Measurements from ENCODE around the gene PTPRA.
A peak's percentile ranks its signal among the peaks of the same experiment; 100 is the strongest.

The PTPRA gene

DNA sequence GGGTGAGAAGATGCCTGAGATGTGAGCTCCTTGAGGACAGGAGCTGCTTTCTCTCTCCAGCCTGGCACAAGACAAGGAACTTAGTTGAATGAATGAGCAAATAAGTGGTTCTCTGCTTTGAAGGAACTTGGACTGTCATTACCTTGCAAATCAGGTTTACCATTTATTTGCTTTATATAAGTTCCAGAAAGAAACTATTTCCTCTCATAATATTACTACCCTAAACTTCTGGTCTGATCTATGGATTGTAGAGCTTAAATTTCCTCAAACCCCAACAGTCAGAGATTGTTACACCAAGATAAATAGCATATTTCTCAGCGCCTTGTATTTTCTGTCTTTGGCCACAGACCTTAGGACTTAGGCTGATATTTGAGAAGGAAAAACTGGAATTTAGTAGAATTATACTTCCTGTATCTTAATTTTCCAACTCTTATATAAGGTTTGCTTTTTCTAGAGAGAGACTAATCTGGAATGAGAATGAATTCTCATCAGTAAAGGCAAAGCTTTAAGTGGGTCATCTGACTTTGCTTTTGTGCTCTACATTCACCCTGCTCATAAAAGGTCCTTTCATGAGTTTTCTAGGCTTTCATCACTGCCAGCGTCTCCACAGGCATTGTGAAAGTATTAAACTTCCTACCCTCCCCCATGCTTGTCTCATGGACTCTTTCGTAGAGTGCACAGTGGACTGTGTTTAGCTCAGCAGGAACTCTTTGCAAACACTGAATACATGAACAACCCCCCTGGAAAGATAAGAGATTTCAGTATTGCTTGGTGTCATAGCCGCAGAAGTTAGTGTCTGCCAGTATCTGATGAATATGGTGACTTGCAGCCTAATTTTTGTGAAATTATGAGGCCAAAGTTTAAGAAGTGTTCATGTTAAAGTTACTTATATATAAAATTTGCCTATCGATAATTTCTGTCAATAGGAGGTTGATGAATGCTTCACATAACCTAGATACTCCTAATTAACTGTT lies 74.0 kb downstream of the PTPRA start:
- DNase-seq, result peak; percentile 32

DNA sequence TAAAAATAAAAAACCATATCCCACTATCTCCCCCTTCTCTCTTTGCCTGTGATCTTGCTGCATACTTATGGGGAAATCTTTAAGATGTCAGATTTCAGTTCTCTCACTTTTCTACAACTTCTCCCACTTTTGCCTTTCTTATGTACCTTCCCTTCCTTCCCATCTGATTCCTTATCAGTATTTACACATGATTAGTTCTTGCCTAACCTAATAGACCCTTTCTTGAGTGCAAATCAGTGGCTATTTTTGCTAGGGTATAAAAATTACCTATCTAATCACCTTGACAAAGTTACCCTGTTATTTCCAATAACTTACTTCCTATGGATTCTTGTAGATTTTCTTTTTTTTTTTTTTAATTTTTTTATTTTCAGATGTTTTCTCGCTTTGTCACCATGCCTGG lies 75.7 kb downstream of the PTPRA start:
- DNase-seq, result no peak

DNA sequence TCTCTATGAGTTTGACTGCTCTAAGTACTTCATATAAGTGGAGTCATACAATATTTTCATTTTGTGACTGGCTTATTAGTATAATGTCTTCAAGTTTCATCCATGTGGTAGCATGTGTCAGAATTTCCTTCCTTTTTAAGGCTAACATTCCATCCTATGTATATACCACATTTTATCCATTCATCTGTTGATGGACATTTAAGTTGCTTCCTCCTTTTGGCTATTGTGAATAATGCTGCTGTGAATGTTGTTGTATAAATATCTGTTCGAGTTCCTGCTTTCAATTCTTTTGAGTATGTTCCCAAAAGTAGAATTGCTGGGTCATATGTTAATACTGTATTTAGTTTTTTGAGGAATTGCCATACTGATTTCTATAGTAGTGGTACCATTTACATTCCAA lies 79.5 kb downstream of the PTPRA start:
- no peak for DNase-seq

DNA sequence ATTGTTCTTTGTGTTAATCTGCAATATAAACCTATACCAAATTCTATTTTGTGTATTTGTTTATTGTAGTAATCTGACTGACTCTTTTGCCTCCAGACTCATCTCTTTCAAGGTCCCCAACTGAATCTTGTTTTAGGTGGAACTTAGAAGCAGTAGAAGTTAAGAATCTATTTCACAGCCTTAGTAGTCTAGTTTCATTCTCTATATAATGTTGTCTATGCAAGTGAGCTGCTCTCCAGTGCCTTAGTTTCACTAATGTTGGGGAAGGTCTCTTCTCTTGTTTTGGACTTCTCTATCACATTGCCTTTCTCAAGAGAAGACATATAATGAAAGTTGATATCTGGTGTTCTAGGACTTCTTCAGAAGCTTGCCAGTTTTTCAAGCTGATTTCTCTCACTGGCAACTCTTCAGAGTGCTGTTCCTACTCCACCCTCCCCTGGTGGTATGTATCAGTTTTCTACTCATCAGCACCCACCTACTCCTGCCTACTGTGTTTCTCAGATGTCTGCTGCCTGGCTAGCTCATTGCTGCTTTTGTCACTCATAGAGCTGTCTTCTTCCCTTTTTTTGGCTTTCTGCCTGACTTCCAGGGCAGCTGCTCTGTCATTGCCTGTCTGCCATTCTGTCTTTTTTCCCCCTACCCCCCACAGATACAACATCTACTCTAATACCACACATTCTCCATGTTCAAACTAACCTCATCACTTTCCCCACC lies 82.1 kb downstream of the PTPRA start:
- DNase-seq, result no peak

DNA sequence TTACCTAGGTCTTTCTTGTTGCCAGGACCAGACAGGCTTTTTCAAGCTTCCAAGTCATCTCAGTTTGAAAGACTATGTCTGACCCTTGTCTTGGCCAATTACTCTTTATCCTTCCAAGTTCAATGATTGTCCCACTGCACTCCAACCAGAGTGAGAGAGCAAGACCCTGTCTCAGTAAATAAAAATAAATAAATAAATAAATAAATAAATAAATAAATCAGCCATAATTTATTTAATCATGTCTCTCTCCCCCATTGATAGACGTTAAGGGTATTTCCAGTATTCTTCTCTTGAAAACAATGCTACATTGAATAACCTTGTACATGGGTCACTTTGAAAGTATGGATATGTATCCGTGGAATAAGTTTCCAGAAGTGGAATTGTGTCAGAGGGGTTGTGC lies 83.2 kb downstream of the PTPRA start:
- no peak for DNase-seq

DNA sequence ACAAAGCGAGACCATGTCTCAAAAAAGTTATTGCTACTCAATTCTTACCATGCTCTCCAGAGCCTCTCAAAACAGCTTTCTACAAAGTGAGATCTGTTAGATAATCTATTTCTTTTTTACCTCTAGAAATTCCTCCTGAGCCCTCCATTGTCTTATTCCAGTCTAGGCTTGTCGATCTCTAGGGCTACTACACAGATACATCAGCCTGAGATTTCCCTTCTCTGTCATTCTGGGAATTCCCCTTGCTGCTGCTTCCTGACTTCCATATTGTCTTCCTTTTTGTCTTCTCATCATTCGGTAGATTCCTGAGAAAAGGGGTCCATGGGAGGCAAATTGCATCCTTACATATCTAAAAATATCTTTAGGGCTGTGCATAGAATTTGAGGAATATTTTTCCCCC lies 94.6 kb downstream of the PTPRA start:
- no peak for DNase-seq

DNA sequence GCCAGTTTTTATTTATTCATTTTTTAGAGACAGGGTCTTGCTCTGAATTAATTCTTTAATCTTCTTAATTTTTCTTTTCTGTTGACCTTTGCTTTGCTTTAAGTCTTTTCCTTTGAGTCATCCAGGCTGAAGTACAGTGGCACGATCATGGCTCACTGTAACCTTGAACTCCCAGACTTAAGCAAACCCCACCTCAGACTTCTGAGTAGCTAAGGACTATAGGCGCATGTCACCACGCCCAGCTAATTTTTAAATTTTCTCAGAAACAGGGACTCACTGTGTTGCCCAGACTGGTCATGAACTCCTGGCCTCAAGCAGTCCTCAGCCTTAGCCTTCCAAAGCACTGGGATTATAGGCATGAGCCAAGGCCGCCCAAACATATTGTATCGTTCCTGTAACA lies 98.8 kb downstream of the PTPRA start:
- no peak for DNase-seq

DNA sequence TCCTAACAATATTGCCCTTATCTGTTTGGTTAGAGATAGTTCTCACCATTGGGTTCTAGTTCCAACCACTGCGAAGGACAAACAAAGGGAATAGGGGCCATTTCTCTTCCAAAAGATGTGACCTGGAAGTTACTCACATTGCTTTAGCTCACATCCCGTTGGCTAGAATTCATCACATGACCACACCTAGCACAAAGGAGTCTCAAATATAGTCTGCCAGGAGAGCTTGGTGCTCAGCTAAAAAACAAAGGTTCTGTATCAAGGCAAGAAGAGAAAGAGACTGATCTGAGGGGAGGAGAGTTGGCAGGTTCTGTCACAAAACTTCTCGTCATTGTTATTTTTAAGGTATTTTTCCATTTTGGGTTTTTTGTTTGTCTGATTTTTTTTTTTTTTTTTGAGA lies 100.3 kb downstream of the PTPRA start:
- DNase-seq, result no peak

DNA sequence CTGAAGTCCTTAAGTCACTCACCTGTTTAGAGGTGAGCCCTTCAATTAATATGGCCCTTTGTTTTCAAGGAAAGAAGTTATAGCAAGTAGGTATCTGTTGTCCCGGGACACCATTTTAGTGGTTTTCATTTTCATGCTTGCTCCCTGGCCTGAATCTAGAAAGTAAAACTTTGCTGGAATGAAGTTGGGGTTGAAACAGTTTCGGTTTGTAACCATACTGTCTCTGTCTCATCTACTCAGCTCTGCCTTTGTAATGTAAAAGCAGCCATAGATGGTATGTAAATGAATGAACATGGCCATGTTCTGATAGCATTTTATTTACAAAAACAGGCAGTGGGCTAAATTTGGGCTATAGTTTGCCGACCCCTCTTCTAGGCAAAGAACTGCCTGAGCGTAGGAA lies 105.2 kb downstream of the PTPRA start:
- DNase-seq, result no peak

DNA sequence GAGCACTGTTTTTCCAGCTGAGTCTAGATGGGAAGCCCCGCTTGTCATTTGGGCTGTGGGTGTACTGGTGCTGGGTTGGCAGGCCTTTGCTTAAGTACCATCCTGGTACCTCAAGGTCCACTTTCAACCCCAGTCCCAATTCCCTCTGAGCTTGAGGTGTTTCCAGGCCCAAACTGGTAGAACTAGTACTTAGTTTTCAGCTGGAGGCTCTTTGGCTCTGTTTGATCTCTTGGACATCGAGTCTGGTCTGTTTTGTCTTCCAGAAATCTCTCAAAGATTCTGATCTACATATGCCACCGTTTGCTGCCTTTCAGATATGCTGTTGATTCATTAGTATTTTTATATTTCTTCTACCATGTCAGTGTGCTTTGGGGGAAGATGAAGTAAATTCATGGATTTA lies 108.4 kb downstream of the PTPRA start:
- no peak for DNase-seq

DNA sequence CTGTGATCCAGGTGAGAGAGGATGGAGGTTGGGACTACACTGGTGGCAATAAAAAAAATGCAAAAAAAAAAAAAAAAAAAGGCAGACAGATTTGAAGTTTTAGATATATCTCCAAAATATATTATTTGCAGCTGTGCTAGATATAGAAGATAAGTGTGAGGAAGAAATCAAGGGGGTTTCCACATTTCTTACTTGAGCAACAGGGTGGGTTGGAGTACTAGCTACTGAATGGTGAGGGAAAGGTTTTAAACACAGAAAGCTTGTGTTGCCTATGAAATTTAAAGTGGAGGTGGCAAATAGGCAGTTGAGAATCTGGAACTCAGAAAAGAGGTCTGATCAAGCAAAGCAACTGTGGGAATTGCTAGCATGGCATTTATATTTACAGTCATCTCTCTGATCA lies 110.2 kb downstream of the PTPRA start:
- DNase-seq, result no peak

DNA sequence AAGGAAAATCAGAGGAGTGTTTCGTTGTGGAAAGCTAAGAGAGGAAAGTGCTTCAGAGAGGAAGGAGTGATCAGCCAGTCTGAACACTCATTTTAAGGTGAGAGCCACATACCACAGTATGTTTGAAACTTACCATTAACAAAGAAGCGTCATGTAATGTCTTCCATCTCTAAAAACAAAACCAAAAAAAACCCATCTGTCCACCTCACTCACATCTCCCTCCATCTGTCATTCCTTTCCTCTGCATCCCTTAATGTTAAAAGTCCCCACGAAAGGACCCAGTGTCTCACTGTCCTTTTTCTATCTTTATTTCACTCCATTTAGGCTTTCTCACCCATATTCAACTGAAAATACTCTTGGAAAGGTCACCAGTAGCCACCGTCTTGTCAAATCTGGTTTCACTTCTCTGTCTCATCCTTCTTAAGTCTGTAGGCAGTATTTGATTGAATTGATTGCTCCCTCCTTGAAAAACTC lies 110.8 kb downstream of the PTPRA start:
- DNase-seq, result no peak

DNA sequence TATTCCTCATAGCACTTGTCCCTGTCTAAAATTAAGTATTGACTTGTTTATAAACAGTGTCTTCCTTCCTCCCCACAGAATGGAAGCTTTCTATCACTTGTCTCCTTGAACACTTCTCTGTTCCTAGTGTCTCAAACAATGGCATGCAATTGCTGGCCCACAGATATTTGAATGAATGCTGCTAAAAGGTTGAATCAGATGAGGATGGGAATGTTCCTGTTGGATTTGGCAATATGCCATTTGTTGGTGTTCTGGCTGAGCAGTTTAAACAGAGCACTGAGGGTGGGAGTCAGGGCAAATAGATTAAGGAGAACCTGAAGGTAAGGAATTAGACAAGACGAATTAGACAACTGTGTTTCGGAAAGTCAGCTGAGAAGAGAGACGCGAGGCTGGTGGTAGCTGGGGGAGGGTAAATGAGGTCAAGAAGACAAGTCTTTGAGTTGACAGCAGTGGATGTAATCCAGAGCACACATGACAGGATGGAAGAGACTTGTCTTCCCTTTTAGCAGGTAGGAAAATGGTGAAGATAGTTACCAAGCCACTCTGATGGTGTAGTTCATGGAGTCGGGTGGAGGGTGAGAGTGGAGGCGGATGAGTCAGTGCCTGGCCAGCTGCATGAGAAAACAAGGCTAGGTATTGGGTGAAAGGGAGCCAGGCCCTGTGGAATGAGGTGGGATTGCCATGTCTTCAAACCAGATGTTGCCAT lies 111.8 kb downstream of the PTPRA start:
- no peak for DNase-seq

DNA sequence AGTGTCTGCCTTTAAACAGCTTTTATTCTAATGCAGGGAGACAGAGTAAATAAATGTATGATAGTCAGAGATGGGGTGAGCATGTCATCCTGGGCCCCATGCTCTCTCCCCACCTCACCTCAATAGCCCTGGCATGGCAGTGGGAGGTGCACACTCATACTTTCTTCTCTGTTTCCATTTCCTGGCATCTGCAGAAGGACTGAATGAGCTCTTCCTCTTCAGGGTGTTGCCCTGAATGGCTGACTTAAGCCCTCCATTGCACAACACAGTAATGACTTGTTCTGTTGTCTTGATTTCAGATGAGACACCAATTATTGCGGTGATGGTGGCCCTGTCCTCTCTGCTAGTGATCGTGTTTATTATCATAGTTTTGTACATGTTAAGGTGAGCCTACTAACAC lies 113.2 kb downstream of the PTPRA start:
- DNase-seq, result peak; percentile 14

DNA sequence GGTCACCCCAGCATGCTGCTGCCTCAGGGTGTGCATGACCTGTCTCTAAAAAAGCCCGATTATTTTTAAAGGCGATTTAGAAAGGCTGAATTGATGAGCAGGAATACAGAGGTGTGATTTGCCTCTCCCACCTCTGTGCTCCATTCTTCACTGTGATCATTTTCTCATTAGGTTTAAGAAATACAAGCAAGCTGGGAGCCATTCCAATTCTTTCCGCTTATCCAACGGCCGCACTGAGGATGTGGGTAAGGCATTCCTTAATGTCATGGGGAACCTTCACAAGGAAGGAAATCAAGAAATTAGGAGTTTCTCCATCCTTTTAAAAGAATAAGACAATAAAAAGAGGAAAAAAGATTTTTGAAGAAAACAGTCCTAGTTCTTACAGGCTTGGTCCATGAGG lies 114.6 kb downstream of the PTPRA start:
- DNase-seq, result no peak

DNA sequence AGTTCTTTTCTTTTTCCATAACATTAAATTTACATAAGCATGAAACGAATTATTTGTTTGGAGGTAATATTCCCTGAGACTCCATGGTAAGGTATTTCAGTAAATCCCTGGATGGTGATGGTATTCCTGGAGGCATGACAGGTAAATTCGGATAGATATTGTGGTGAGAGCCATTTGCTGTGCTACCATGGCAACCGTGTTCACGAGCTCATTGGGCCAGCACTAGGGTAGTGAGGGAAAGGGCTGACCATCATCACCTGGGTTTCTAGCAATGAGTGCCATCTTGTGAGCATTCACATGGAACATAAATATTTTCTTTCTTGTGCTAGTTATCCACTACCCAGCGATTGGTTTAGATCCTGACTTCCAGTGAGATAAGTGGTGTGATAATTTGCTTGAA lies 118.3 kb downstream of the PTPRA start:
- DNase-seq, result no peak

DNA sequence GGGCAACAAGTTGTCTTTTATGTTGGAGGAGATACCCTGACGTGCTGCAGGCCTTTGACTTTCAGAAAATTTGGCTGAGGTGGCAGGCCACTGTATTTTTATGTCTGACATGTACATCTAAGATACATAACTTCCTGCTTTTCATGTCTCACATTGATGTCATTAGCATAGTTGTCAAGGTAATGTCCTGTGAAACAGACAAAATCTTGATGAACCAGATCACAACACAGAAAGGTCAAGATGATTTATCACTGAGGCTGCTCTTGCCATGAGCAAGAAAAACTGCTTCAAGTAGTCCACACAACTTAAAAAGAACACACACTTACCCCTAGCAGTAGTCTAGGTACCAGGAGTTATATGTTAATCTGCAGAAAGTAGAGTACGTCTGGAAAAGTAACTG lies 120.0 kb downstream of the PTPRA start:
- no peak for DNase-seq

DNA sequence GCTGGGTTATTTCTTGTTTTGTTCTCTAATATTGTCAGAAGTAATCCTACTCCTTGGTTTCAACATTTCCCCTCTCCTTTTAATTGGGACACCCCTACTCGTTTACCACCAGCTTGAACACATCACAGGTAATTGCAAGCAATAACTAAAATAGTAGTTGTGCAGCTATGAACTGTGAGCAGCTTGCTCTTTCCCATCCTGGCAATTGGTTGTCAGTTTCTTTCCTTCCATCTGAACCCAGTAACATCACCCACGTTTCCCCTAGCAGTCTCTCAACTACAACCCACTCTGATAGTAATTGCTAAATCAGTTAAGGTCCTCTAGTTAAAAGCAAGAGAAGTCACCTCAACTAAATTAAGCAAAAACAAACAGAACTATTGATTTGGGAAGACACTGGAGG lies 122.5 kb downstream of the PTPRA start:
- DNase-seq, result no peak

DNA sequence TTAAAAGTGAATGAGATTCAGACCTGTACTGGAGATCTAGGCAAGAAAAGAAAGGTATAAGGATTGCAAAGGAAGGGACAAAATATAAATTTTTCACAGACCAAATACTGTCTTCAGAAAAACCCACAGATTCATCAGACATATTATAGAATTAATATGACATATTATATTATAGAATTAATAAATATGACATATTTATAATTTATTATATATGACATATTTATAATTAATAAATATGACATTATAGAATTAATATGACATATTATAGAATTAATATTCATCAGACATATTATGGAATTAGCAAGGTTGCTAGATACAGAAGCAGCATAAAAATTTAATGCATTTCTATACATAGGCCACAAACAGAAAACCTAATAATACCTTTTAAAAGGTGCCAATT lies 125.4 kb downstream of the PTPRA start:
- DNase-seq, result no peak

DNA sequence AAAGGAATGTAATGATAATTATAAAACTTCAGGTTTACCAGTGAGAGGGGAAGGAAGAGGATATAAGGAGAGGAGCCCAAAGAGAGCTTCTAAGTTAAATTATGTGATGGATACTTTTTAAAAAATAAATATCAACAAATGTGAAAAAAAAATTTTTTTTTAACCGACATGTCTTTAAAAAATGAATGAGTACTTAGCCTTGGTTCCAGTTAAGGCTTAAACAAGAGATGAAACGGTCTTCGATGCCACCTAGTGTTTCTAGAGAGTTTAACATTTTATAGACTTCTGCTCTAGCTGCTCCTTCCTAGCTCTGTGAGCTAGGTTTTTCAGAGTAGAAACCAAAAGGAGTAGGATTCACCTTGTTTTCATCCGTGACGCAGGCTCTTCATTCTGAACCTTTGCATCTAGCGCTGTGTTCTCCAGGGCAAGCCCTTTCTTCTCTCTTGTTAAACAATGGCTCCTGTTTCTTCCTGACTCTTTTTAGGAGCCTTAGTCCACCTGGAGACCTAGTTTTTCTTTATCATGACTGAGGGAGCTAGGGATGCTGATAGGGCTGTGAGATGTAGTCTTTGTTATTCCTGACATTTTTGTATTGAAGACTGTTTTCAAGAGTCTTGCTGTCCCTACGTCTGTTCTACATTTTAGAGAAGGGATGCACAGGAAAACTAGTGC lies 127.7 kb downstream of the PTPRA start:
- peak; percentile 27 for DNase-seq

DNA sequence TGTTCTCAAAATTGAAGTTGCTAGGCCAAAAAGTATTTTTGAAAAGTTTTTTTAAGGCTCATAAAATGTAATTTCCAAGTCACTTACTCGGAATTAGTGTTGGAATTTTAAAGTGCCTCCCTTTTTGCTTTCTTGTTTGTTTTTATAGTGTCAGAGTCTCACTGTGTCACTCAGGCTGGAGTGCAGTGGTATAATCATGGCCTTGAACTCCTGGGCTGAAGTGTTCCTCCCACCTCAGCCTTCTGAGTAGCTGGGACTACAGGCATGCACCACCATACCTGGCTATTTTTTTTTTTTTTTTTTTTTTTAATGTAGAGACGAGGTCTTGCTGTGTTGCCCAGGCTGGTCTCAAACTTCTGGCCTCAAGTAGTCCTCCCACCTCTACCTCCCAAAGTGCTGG lies 130.1 kb downstream of the PTPRA start:
- DNase-seq, result no peak

DNA sequence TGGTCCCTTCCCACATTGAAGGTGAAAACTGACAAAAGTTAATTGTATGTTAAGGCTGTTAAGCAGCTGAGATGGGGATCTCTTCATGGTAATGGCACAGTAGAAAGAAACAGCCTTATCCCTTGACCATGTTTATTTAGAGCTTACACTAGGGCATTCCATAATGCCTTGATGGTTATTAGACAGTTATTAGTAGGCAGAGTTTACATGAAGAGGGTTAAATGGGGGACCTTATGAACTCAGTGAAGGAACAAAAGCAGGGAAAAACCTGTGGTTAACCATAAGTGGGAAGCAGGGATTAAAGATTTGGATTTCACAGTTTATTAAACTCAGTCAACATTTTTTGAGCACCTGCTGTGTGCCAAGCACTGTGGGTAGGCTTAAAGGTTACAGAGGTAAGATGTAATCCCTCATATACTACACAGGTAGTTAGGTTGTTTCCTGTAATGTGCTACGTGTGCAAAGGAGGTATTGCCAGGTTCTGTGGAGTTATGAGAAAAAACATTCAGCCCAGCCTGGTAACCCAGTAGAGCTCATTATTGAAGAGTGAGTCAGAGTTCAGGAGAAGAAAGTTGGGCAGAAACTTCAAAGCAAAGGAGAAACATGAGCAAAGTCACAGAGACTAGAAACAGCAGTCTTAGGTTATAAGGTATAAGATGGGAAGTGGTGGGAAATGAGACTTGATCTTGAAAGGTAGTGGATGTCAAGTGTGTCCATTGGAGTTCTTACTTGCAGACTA lies 137.9 kb downstream of the PTPRA start:
- no peak for DNase-seq
